Adrenal gland (tissue), 12 donors: ENCODE results near the gene TIMM29. TPM values are rescaled to one million over a fixed set of nuclear protein-coding genes. Genes with fewer than 3 reads are reported as not detected.
"Not testable (repeated sequence)": the region's sequence is repeated elsewhere in the genome, so short reads cannot be mapped to it uniquely, and the experiment has no call there.

Experiments
- DNase-seq, 7 donors: peaks; one replicate each; pipeline ENCODE4 v3.0.0-alpha.2; 2019 to 2020
- H3K27ac ChIP-seq, 5 donors: fragments of 200-600 bp; sonication (generic) in 4 of 5; 1 replicate in 3 of 5; 2 replicates in 2 of 5; pipeline versions ENCODE4 v1.5.1 to v1.8.0; 2016 to 2020; ENCODE audit warnings: mild to moderate bottlenecking in 1 of 5
- H3K27me3 ChIP-seq: fragments of 200-600 bp; 2 replicates; pipeline ENCODE4 v1.8.0; 2021
- H3K36me3 ChIP-seq, 2 donors: fragments of 200-600 bp; replicated peaks in 1 of 2; 1 replicate in 1 of 2; 2 replicates in 1 of 2; pipeline versions ENCODE4 v1.5.1 to v1.8.0; 2018 to 2022
- H3K4me1 ChIP-seq, 2 donors: fragments of 200-600 bp; replicated peaks in 1 of 2; 1 replicate in 1 of 2; 2 replicates in 1 of 2; pipeline versions ENCODE4 v1.5.1 to v1.8.0; 2018 to 2021
- H3K4me3 ChIP-seq, 4 donors: fragments of 200-600 bp; sonication (generic) in 3 of 4; one replicate each; pipeline ENCODE4 v1.5.1; 2016 to 2018
- H3K9me3 ChIP-seq, 3 donors: fragments of 200-600 bp; sonication (generic) in 1 of 3; replicated peaks in 1 of 3; 1 replicate in 2 of 3; 2 replicates in 1 of 3; pipeline versions ENCODE4 v1.5.1 to v1.8.0; 2016 to 2021
- CTCF ChIP-seq, 6 experiments: fragments of 450-650 bp in 4 of 6; fragments of 200-600 bp in 2 of 6; sonication (generic) in 1 of 6; IDR thresholded peaks; 1 replicate in 5 of 6; 2 replicates in 1 of 6; pipeline versions ENCODE4 v1.5.1 to v1.8.0; 2016 to 2021; ENCODE audit warnings: antibody characterized with exemption in 6 of 6, mild to moderate bottlenecking in 2 of 6, moderate library complexity in 1 of 6
- POLR2A ChIP-seq, 2 donors: fragments of 450-650 bp; IDR thresholded peaks; one replicate each; pipeline ENCODE4 v1.6.1; 2017; ENCODE audit warnings: antibody characterized with exemption in 2 of 2, mild to moderate bottlenecking in 2 of 2, moderate library complexity in 1 of 2
- WGBS, 4 donors: extraction: QIAGEN DNeasy Blood & Tissue Kit in 2 of 4; methylation state at CpG; one replicate each; pipeline versions ENCODE4 v1.1.5 to v1.1.7; 2013 to 2017; 5-methylcytosine and 5-hydroxymethylcytosine counted together
- intact Hi-C, 2 donors: fragments of 100-400 bp; cut with DNase I; formaldehyde crosslinking; loops; one replicate each; pipeline versions ENCODE4 v1.14.1 to v1.15.0; 2022 to 2023
- polyA plus RNA-seq, 3 donors: library from polyadenylated mRNA; stranded (reverse); fragments of 200-250 nt in 2 of 3; fragments of 350-450 nt in 1 of 3; fragmentation: Illumina TruSeq in 1 of 3; extraction: RNeasy Lipid Tissue Mini Kit (QIAGEN cat#74804) in 1 of 3; gene quantifications; one replicate each; pipeline ENCODE4 v1.2.3, GENCODE V29; 2013 to 2014
- total RNA-seq, 9 donors: library from RNA; depleted of rRNA in 4 of 9; stranded (reverse); fragments of >200 nt in 4 of 9; fragments of 120-200 nt in 1 of 9; fragmentation: NEBNext Ultra II Directional in 1 of 9; extraction: Animal tissue kit (Norgen Biotek cat#: 25700) in 1 of 9; gene quantifications; one replicate each; pipeline versions ENCODE4 v1.1.0 to v1.2.4, GENCODE V29; 2013 to 2023
- donor health status: healthy with polysubstance abuse.
- donor health status: Bipolar disorder and iron deficiency.
- donor health status: DM: yes; HTN: yes; CAD: no.
- donor health status: DM: no; HTN: no; CAD: no.
- donor health status: DM: no; HTN: no; CAD: no.
- donor health status: DM: yes; HTN: yes; CAD: no.

Gene TIMM29
- total and polyA plus RNA-seq, 12 donors, result 10.5 to 39.7 (median 26.2) TPM

- Histone ChIP-seq H3K4me1 (no peaks in the 10 kb centered on the region), H3K27ac (no peak overlapping the region), H3K4me3 (no peak overlapping the region), H3K36me3 (peaks cover 0 to 9% of the 10 kb centered on the region in 2 donors), H3K27me3 (no peaks in the 10 kb centered on the region), H3K9me3 (no peaks in the 10 kb centered on the region)
- TF ChIP-seq CTCF (IDR thresholded peaks at IDR 0.05), result no peak
- TF ChIP-seq POLR2A (IDR thresholded peaks at IDR 0.05), result no peak
- 78 to 89% (median 88%) methylated on average over 7 to 9 of the region's 9 CpGs for WGBS, 4 donors
- intact Hi-C loops, result loop anchor here in 1 of 2 donors (5.0 kb wide), 1 partner anchor 87 kb away; no protein-coding TSS in a partner anchor
- no peak for DNase-seq
Measured at GRCh38 chr19:10935371-10936059, 6.9 kb downstream of the TIMM29 start.

- Histone ChIP-seq H3K9me3 (no peaks in the 10 kb centered on the region), H3K4me1 (no peaks in the 10 kb centered on the region), H3K27ac (no peak overlapping the region), H3K27me3 (no peaks in the 10 kb centered on the region), H3K4me3 (no peak overlapping the region), H3K36me3 (peaks cover 0 to 5% of the 10 kb centered on the region in 2 donors)
- TF ChIP-seq CTCF (IDR thresholded peaks at IDR 0.05), result peak; percentile 39 to 84 (median 70)
- TF ChIP-seq POLR2A (IDR thresholded peaks at IDR 0.05), result no peak
- intact Hi-C loops, result loop anchor here in 1 of 2 donors (5.0 kb wide), 1 partner anchor 86 kb away; no protein-coding TSS in a partner anchor
- peak in 6 of 7 donors; percentile 52 to 73 (median 62) for DNase-seq
- WGBS, 4 donors, result 2 to 4% (median 3%) methylated on average over 11 of the region's 11 CpGs
Measured at GRCh38 chr19:10936661-10937084, 8.1 kb downstream of the TIMM29 start.

- not testable (repeated sequence) for H3K27me3 ChIP-seq, H3K4me1 ChIP-seq, H3K36me3 ChIP-seq, H3K4me3 ChIP-seq, H3K9me3 ChIP-seq, H3K27ac ChIP-seq, DNase-seq
- 70 to 77% (median 75%) methylated on average over 12 to 14 of the region's 14 CpGs for WGBS, 4 donors
- intact Hi-C loops, result loop anchor here in 1 of 2 donors (5.0 kb wide), 2 partner anchors 81 to 176 kb away; no protein-coding TSS in a partner anchor
Measured at GRCh38 chr19:10941649-10942048, 13.0 kb downstream of the TIMM29 start.

- intact Hi-C loops, result loop anchor here in 1 of 2 donors (5.0 kb wide), 2 partner anchors 79 to 174 kb away; no protein-coding TSS in a partner anchor
- H3K9me3 ChIP-seq, H3K4me1 ChIP-seq, DNase-seq, H3K4me3 ChIP-seq, H3K27me3 ChIP-seq, H3K27ac ChIP-seq, H3K36me3 ChIP-seq: not testable (repeated sequence)
- 80 to 88% (median 85%) methylated on average over 4 of the region's 4 CpGs for WGBS, 4 donors
Measured at GRCh38 chr19:10943412-10943811, 14.8 kb downstream of the TIMM29 start.

- H3K4me3 ChIP-seq, result no peak overlapping the region
- H3K36me3 ChIP-seq, result no peaks in the 10 kb centered on the region
- no peak overlapping the region for H3K27ac ChIP-seq
- no peaks in the 10 kb centered on the region for H3K4me1 ChIP-seq
- DNase-seq, result no peak
- no peak for TF ChIP-seq CTCF (IDR thresholded peaks at IDR 0.05)
- no peak for TF ChIP-seq POLR2A (IDR thresholded peaks at IDR 0.05)
- no peaks in the 10 kb centered on the region for H3K27me3 ChIP-seq
- WGBS, 4 donors, result 88 to 94% (median 92%) methylated on average over 4 of the region's 4 CpGs
- intact Hi-C loops, result no loop called here
- H3K9me3 ChIP-seq, result no peaks in the 10 kb centered on the region
Measured at GRCh38 chr19:10945264-10945663, 16.7 kb downstream of the TIMM29 start.
